HG03565 (cell line): ENCODE results near the gene AZIN2.
"Not testable (repeated sequence)": the region's sequence is repeated elsewhere in the genome, so short reads cannot be mapped to it uniquely, and the experiment has no call there.

Experiments
- ATAC-seq: cut with Tn5 transposase; IDR thresholded peaks from one replicate; pipeline ENCODE4 v1.9.1; 2021; ENCODE audit warnings: mild to moderate bottlenecking, moderate library complexity; ENCODE audit not compliant: unreplicated experiment

AZIN2 gene

DNA sequence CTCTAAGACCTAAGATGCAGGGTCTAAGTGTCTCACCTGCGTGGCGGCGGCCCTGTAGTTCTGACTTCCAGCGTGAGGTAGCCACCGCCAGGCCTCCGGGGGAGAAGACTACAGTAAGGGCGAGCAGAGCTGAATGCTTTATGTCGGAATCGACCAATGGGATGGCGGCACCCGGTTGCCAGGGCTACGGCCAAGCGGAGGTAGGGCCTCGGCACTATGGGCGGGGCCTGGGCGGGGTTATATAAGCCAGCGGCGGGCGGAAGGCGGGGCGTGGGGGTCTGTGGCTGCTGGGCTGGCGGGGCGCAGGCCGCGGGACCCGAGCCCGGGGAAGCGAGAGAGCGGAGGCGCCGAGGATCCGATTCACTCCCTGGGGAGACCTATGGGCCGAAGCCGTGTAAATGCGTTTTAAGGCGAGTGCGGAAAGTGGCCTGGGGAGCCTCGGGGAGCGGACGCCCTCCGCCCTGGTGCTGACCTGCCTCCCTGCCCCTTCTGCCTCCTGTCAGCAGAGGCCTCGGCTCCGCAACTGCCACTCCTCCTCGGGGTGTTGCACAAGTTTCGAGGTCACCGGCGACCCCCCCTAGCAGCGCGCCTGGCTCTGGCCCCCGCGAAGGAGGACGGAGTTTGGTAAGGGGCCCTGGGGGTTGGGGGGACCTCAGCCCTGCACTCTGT is at the start of gene AZIN2:
TSS of gene AZIN2 (plus strand) at position 269 of the 669 bp plus-strand sequence. CDS start 1,097 bp downstream, outside the sequence.
- peak; percentile 91 for ATAC-seq

DNA sequence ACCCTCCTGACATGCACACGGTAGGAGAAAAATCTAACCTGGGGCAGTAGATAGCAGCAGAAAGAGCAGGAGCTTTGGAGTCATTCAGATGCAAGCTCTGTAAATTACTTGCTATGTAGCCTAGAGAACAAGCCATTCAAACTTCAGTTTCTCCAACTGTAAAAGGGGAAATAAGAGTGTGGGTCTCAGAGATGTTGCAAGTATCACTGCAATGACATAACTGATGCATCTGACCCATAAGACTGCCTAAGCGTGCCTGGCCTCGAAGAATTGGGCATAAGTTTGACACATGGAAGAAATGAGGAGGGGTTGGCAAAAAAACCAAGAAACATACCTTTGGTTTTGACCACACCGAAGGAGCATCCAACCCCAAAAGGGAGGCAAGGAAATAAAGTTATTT is 49.4 kb upstream of the AZIN2 start:
- ATAC-seq: no peak

DNA sequence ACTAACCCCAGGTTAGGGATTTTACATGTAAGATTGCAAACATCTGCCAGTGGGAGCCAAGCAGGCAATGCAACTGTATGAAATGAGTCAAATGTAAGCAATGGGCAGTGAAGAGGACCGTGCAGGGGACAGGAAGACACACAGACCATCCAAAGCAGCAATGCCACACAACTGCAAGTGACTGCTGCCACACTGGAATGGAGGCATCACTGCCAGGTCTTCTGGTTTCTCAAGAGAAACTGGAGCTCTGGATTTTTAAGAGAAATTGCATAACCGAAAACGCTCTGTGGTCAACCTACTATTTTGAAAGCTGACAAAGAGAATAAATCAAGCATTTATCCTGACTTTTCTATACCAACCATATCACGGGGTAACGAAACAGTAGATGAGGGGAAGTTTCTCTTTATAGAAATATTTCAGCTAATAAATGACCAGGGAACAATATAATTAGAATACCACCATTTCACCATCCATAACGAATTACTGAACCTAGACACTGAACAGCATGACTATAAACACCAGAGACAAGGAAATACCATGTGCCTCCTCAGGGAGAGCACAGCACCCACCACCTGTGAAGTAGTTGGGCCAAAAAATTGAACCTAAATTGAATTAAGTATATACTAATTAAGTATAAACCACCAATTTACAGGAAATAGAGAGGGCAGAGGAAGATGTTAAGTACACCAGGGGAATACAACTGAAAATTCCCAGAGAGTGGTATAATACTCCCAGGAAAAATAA is 48.7 kb upstream of the AZIN2 start:
- no peak for ATAC-seq

DNA sequence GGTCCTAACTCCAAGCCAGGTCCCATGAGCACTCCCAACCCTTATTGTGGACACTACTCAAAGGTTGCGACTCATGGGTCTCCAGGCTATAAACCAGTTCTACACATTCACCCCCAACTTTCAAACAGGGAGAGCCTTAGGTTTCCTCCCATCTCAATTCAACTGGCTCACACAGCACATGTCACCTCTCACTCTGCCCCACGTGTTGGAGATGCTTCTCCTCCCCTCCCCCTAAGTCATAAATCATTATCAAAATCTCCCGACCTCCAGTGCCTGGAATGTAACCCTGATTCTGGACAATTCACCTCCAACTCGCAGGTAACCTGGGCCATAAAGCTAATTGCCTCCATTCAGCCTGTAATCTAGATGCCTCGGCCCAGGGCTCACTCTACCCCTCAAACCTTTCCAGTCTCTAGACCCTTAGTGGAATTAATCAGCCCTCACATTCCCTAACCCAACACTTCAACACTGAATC is 44.9 kb upstream of the AZIN2 start:
- ATAC-seq: no peak

DNA sequence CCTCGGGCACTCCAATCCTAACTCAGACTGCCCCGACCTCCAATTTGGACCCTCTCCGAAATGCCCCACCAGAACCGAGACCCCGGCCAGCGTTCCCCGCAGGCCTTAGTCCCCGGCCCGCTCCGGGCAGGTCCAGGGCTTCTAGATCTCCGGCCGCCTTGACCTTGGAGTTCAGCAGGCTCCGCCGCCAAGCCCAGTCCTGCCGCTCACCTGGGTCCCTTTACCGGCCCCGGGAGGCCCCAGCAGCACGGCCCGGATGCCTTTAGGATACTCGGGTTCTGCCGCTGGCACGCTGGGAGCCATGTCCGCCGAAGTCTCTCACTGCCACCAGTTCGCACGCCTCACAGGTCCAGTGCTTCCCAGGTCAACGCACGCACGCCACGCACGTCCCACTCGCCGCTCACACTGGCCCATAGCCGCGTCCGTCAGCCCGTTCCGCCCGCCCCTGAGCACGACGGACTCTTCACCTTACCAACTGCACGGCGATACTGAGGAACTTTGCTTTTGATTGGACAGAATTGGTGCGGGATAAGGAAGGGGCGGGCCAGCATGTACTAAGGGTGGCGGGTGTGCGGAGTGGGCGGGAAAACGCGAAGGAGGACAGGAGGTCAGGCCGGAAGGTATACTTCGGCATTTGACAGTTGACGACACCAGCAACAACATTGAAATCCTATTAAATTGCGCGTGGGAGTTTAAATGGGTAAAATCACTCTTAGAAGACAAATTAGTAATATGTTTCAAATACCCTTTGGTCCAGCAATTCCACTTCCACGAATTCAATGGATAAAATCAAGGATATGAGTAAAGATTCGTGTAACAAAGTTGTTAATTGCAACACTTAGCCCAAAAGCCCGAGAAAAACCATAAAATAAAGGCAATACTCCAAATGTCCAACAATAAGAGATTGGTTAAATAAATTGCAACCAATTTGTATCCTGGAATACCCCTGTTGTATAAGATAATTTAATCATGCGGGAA is 44.1 kb upstream of the AZIN2 start, which contains the start of gene AK2:
TSS of gene AK2 (minus strand) at position 358 of the 978 bp plus-strand sequence. CDS start at position 303, 55 bp downstream.
- ATAC-seq: peak; percentile 98

DNA sequence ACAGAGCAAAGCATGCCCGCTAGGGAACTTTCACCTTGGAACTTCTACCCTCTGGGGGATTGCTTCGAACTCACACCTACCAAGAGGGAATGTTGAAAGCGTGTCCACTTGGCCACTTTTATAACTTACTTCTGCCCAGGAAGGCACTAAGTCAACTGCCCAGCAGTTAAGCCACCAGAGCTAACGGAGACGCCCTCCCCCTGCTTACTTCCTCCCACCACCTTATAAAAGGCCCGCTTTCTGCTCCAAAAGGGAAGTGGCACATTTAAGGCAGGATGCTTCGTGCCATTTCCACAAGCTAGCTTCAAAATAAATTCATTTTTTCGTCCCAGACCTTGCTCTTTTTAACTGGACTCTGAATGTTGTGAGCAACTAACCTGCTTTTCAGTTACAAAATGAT is 41.1 kb upstream of the AZIN2 start:
- ATAC-seq: no peak

DNA sequence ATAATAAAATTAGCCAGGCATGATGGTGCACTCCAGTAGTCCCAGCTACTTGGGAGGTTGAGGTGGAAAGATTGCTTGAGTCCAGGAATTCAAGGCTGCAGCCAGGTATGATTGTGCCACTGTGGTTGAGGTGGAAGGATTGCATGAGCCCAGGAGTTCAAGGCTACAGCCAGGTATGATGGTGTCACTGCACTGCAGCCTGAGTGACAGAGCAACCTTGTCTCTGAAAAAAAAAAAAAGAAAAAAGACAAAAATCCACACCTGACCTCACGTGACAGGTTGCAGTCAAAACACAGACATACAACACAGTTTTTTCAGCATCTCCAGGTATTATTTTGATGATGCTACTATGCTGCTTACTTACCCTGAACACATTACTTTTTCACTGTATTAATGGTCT is 39.9 kb upstream of the AZIN2 start:
- ATAC-seq: no peak

DNA sequence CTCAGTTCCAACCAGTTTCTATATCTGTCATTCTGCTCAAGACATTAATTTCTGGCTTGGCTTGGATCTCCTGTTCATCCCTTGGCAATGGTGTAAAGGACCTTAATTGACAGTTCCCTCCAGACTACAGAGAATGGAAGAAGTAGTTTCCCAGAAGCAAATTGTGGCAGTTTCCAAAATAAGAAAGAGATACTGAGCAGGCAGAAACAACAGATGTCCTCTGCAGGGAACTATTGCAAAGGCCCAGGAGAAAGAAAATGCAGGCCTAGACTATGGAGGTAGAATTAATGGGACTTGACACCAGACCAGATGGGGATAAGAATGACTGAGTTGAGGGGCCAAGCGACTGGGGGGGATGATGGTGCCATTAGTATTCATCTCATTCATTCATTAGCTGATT is 38.1 kb upstream of the AZIN2 start:
- ATAC-seq: no peak

DNA sequence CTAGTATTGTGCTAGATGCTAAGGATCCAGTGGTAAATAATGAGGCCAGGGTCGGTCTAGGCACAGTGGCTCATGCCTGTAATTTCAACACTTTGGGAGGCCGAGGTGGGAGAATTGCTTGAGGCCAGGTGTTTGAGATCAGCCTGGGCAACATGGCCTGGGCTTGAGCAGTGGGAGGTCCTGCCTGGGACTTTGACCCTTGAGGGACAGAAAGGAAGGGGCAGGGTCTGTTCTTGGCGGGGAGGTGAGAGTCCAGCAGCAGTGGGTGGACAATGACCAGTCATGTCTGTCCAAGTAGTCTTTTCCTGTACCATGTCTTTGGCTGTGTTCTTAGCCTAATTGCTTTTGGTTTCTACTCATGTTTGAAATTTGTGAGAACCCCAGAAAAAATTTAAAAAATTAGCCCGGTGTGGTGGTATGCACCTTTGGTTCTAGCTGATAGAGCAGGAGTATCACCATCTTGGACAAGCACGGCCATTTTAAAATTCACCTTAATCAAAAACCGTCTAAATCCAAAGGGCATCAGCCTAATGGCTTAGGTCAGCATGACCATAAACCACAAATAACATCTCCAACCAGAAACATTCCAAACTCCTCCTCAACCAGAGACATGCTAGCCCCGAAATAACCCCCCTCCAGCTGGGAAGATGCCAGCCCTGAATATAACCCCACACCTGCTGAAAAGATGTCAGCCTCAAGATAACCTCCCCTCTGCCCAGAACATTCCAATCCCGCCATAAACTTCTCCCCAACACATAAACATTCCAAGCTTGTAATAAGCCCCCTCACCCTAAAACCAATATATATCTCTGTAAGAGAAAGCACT is 37.5 kb upstream of the AZIN2 start:
- ATAC-seq: no peak

DNA sequence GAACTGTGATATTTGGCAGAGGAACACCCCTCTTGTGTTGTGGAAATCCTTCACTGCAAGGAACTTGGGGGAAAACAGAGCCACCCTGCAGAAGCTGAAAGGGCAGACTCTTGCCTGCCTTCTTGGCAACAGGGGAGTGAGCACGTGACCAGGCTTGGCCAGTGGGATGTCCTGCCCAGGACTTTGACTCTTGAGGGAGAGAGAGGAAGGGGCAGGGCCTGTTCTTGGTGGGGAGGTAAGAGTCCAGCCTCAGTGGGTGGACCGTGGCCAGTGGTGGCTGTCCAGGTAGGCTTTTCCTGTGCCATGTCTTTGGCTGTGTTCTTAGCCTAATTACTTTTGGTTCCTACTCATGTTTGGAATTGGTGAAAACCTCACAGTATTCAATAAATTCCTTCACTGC is 35.7 kb upstream of the AZIN2 start:
- no peak for ATAC-seq

DNA sequence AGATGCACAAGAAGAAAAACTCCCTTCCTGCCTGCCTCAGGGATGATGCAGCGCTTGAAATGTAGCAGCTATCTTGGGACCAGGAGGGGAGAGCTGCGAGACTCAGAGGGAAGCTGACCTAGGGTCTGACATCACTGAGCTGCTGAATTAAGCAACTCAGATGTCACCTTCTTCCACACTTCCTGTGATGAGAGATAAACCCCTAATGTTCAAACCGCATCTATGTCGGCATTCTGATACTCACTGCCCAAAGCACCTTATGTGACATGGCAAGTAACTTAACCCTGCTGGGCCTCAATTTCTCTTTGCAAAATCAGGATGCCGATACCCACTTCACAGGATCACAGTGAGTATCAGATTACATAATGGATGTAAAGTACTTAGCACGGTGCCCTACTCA is 35.1 kb upstream of the AZIN2 start:
- no peak for ATAC-seq

DNA sequence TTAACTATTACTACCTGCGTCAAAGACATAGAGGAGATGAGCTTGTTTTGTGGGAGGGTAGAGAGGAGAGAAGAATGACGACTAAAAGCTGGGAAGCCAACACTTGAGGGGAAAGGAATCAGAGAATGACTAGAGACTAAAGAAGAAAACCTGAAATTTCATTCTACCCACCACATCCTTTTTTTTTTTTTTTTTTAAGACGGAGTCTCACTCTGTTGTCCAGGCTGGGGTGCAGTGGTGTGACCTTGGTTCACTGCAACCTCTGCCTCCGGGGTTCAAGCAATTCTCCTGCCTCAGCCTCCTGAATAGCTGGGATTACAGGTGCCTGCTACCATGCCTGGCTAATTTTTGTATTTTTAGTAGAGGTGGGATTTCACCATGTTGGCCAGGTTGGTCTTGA is 34.7 kb upstream of the AZIN2 start:
- ATAC-seq: not testable (repeated sequence)

DNA sequence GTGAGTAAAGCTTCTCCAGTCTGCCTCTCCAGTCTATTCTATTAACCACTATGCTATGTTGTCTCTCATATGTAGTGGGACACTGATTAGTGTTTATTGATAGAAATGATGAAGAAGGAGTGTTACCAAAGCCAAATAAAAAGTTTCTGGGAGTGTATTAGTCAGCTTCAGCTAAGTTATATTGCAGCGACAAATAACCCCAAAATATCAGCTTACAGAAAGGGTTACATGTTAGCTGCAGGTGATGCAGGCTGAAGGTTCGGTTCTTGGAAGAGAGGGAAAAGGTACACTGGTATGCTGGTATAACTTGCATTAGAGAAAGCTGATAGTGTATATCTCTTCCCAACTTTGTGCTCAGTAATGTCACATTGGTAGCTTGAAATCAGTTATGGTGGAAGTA is 33.7 kb upstream of the AZIN2 start:
- ATAC-seq: no peak

DNA sequence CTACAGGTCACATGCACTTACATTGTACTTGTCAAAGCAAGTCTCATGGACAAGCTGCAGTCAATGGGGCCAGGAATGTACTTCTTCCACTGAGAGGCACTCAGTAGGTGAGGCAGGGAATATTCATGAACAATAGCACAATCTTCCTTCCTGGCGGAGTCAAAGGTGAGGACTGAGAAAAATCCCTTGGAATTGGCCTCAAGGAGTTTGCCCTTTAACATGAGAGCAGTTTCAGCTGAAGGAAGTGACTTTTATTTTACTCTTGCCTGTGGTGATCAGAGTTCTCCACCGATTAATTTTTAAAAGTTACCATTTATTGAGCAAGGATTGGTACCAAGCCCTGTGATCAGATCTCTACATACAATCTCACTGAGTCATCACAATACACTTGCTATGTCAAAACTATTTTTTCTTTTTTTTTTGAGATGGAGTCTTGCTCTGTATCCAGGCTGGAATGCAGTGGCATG is 33.1 kb upstream of the AZIN2 start:
- no peak for ATAC-seq

DNA sequence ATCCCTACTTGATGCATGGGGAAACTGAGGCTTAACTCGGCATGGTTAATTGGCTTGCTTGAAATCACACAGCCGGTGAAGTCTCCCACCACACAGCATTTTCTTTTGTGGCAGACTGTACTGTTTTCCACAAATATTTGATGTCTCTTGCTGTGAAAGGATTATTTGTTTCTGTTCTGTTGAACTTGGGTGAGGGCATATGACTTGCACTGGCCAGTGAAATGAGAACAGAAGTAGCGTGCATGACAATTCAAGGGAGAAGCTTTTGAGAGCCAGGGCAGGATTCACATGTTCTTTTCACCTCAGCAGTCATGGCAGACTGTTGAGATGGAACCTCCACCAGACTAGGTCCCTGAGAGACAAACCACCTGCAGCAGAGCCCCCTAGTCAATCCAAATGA is 32.5 kb upstream of the AZIN2 start:
- no peak for ATAC-seq

DNA sequence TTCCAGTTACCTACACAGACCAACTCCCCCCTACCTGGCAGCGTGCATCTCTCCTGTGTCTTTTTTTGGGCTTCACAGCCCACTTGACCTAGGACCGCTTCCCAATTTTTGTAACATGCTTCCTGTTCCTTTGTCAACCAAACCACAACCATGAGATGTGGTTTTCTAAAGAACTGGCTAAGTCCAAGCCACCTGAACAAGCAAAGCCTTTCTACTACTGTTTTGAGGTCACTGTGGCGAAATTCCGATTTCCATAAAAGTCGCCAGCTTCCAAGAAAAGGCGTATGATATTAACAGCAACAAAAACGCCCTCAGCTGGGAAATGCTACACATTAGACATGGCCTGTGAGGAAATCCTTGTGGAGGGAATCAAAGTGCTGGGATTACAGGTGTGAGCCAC is 31.6 kb upstream of the AZIN2 start:
- no peak for ATAC-seq

DNA sequence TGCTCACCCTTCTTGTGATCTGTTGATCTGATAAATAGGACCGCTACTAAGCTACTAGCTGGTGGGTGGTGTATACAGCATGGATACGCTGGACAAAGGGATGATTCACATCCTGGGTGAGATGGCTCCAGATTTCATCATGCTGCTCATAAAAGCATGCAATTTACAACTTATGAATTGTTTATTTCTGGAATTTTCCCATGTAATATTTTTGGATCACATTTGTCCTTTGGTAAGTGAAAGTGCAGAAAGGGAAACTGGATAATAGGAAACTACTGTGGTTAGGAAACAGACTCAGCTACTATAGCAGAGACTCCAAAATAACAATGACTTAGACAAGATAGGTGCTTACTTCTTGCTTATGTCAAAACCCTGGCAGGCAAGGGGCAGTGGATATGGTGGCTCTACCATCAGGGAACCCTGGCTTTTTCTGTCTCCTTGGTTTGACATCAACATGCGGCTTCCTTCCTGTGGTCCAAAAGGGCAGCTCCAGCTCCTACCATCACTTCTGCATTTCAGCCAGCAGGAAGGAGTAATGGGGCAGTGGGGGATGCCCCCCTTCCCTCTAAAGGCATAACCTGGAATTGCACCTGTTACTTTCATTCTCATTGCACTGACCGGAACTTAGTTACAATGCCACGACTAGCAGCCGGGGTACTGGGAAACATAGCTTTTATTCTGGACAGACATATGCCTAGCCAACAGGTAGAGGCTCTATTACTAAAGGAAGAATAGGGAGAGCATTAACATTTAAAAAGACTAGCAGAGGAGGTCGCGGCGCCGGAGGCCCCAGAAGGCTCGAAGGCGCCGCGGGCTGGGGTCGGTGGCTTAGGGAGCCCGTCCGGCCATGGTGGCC is 30.5 kb upstream of the AZIN2 start:
- ATAC-seq: no peak

DNA sequence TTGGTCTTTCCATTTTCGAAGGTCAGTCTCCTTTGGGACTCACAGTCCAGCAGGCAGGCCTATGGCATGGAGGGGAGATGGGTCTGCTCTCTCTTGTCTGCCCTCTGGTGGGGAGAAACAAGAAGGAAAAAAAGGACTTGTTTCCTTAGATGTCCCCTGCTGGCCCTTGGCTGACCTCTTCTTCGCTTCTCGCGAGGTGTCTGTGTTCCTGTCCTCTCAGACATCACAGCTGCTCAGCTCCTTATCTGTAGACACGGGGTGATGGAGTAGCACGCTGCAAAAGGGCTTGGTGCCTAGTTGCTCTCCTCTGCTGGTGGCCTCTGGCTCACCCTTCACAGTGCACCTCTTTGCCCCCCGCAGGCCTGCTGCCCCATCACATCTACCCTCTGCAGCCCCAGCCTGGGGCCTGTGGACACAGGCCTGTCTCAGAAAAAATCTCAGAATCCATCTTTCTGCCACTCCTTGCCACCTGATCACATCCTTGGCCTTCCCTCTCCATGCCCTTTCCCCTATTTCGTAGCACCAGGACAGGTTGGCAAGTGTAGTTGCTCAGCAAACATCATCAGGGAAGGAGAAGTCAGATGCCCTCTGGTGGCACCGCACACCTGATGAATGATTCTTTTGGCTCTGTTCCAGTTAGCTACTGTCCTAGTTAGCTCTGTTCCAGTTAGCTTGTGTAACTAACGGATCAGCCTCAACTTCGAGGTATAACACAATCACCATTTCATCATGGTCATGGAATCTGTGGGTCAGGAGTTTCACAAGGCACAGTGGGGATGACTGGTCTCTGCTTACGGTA is 25.5 kb upstream of the AZIN2 start:
- ATAC-seq: no peak
